ENCODE data around the gene HS3ST3A1.

DNA sequence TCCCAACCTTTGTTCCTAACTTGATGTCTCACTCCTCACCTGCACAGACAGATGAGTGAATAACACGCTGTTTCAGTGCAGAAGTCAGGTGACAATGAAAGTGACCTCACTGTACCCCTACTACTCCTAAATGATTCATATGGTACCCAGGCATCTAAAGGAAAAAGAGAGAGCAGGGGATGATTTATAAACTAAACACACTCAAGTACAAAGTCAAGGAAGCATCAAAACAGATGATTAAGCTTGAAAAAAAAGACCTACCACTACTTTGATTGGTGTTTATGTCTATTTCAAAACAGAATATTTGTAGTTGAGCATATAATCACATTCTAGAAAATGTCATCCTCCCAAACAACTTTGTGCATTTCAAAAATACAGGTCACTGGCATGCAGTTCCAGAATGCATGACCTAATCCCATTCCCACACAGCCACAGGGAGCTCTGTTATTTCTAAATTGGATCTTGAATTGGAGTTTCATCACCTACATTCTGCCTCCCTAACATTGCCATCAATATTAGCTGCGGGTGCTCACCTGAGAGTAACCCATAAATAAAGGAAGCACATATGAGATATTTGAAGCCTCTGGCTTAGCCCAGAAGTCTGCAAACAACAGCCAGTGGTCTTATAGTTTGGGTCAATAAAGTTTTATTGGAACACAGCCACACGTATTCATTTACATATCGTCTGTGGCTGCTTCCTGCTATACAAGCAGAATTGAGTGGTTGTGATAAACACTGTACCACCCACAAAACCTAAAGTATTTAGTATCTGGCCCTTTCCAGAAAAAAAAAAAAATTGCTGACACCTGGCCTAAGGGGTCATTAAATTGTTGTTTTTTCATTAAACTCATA is 14.0 kb downstream of the HS3ST3A1 start:
- TF ChIP-seq POLR2A (IDR thresholded peaks at IDR 0.05) = no peak
- TF ChIP-seq, protein P1, sequence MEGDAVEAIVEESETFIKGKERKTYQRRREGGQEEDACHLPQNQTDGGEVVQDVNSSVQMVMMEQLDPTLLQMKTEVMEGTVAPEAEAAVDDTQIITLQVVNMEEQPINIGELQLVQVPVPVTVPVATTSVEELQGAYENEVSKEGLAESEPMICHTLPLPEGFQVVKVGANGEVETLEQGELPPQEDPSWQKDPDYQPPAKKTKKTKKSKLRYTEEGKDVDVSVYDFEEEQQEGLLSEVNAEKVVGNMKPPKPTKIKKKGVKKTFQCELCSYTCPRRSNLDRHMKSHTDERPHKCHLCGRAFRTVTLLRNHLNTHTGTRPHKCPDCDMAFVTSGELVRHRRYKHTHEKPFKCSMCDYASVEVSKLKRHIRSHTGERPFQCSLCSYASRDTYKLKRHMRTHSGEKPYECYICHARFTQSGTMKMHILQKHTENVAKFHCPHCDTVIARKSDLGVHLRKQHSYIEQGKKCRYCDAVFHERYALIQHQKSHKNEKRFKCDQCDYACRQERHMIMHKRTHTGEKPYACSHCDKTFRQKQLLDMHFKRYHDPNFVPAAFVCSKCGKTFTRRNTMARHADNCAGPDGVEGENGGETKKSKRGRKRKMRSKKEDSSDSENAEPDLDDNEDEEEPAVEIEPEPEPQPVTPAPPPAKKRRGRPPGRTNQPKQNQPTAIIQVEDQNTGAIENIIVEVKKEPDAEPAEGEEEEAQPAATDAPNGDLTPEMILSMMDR (IDR thresholded peaks at IDR 0.05) = no peak

Data from sigmoid colon (tissue), 3 donors.